Heart right ventricle (tissue), 16 donors: ENCODE measurements around the gene ARTN. TPM values are rescaled to one million over a fixed set of nuclear protein-coding genes. Genes with fewer than 3 reads are reported as not detected.

Experiments used
- ATAC-seq, 8 donors: fragments of 200-7000 bp; cut with Tn5 transposase; one replicate each; pipeline ENCODE4 v1.9.1; 2020; ENCODE audit warnings: mild to moderate bottlenecking in 8 of 8, moderate library complexity in 8 of 8, moderate number of reproducible peaks in 1 of 8
- DNase-seq, 2 donors: peaks; one replicate each; pipeline ENCODE4 v3.0.0-alpha.2; 2020
- H3K27ac ChIP-seq, 10 donors: fragments of 200-600 bp; sonication (generic) in 2 of 10; one replicate each; pipeline versions ENCODE4 v1.5.0 to v1.8.0; 2020 to 2022; ENCODE audit warnings: mild to moderate bottlenecking in 3 of 10
- H3K27me3 ChIP-seq, 7 donors: fragments of 200-600 bp; one replicate each; pipeline ENCODE4 v1.8.0; 2021 to 2022; ENCODE audit warnings: mild to moderate bottlenecking in 2 of 7
- H3K36me3 ChIP-seq, 9 donors: fragments of 200-600 bp; sonication (generic) in 1 of 9; one replicate each; pipeline versions ENCODE4 v1.5.0 to v1.8.0; 2020 to 2022; ENCODE audit warnings: mild to moderate bottlenecking in 2 of 9
- H3K4me1 ChIP-seq, 9 donors: fragments of 200-600 bp; sonication (generic) in 1 of 9; one replicate each; pipeline versions ENCODE4 v1.5.0 to v1.8.0; 2020 to 2022; ENCODE audit warnings: mild to moderate bottlenecking in 4 of 9
- H3K4me3 ChIP-seq, 10 donors: fragments of 200-600 bp; sonication (generic) in 2 of 10; one replicate each; pipeline versions ENCODE4 v1.5.0 to v1.8.0; 2020 to 2022; ENCODE audit warnings: mild to moderate bottlenecking in 7 of 10, moderate library complexity in 2 of 10
- H3K9me3 ChIP-seq, 11 donors: fragments of 200-600 bp in 10 of 11; sonication (generic) in 2 of 11; one replicate each; pipeline versions ENCODE4 v1.5.0 to v1.8.0; 2013 to 2022; ENCODE audit warnings: mild to moderate bottlenecking in 2 of 11, control low read depth in 1 of 11, moderate library complexity in 1 of 11
- CTCF ChIP-seq, 9 donors: fragments of 200-600 bp; sonication (generic) in 2 of 9; IDR thresholded peaks; one replicate each; pipeline versions ENCODE4 v1.5.0 to v1.8.0; 2021 to 2022; ENCODE audit warnings: antibody characterized with exemption in 9 of 9, mild to moderate bottlenecking in 5 of 9, moderate library complexity in 1 of 9
- WGBS, 2 donors: extraction: QIAGEN DNeasy Blood & Tissue Kit; methylation state at CpG; one replicate each; pipeline ENCODE4 v1.1.7; 2013; ENCODE audit warnings: inconsistent platforms in 1 of 2; 5-methylcytosine and 5-hydroxymethylcytosine counted together
- intact Hi-C, 10 donors: fragments of 100-400 bp; cut with DNase I; formaldehyde crosslinking; loops; one replicate each; pipeline versions ENCODE4 v1.11.1 to v1.14.2; 2022
- polyA plus RNA-seq, 2 donors: library from polyadenylated mRNA; stranded (reverse); fragments of 200-250 nt; gene quantifications; one replicate each; pipeline ENCODE4 v1.2.3, GENCODE V29; 2013
- total RNA-seq, 10 donors: library from RNA; stranded (reverse); fragmentation: NEBNext Ultra II Directional in 3 of 10; extraction: Animal tissue kit (Norgen Biotek cat#: 25700) in 3 of 10; gene quantifications; one replicate each; pipeline versions ENCODE4 v1.2.1 to v1.2.4, GENCODE V29; 2021 to 2023
- donor health status: Arrhythmogenic right ventricular cardiomyopathy.
- donor health status: ischemic (EF 13 %, LVEDD 7.1; RV severe dilation, severe dysfunction).
- donor health status: healthy with polysubstance abuse.
- donor health status: DM: no; HTN: yes; CAD: no.
- donor health status: DM: no; HTN: no; CAD: no.
- donor health status: ischemic (EF 25% LVEDD 6.9; RV normal size, moderate dysfunction).
- donor health status: ischemic (EF 25% LVEDD 5.7; RV mildly dilated, moderate dysfunction).
- donor health status: healthy.
- donor health status: DM: yes; HTN: yes; CAD: no.
- donor health status: Ischemic cardiomyopathy.
- donor health status: ischemic (EF 35%, LVEDD 5.7; RV mildly dilated, moderate dysfunction).
- donor health status: nonischemic (EF 11% LVEDD 7.7; RV severe dilation, severe dysfunction).
- donor health status: DM: yes; HTN: yes; CAD: no.
- donor health status: PGD.
- donor health status: ischemic (EF 29% LVEDD 5.4; RV normal size, mild dysfunction).
- donor health status: nonischemic (EF 23%, LVEDD 6.1; RV moderate dilation, normal function).

The ARTN gene
- total and polyA plus RNA-seq, 12 donors, result 0.44 to 1.5 (median 0.64) TPM; not detected in 6

DNA sequence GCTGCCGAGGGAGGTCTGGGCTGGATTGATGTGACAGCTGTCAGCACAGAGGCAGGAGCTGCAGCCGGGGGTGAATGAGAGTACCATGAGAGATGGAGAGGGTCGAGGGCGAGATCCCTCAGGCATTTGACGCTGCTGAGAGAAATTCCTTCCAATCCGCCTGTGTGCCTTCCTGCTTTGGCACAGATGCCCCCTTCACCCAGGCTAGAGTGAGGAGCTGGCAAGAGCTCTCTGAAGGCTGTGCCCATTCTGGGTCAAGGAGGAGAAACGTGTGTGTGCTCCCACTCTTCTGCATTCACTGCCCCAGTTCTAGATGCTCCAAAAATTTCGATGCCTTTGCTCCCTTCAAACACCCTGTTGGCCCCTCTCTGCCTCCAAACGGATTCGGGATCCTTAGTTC lies 4.8 kb downstream of the ARTN start:
- ATAC-seq (no peak), DNase-seq (no peak)
- TF ChIP-seq CTCF (IDR thresholded peaks at IDR 0.05), result no peak
- Histone ChIP-seq H3K27ac (no peak overlapping the region), H3K36me3 (no peaks in the 10 kb centered on the region), H3K9me3 (no peaks in the 10 kb centered on the region), H3K27me3 (peaks cover 0 to 34% (median 22%) of the 10 kb centered on the region in 7 donors), H3K4me1 (peaks cover 5 to 35% (median 18%) of the 10 kb centered on the region in 9 donors), H3K4me3 (no peak overlapping the region)
- intact Hi-C loops, result loop anchor here in 5 of 10 donors (5.0 to 10.0 kb wide), 3 partner anchors 176 to 414 kb away; partner anchors contain the start of gene PTPRF (in 1 of the 5)
- 77 to 80% methylated on average over 10 of the region's 10 CpGs for WGBS, 2 donors

DNA sequence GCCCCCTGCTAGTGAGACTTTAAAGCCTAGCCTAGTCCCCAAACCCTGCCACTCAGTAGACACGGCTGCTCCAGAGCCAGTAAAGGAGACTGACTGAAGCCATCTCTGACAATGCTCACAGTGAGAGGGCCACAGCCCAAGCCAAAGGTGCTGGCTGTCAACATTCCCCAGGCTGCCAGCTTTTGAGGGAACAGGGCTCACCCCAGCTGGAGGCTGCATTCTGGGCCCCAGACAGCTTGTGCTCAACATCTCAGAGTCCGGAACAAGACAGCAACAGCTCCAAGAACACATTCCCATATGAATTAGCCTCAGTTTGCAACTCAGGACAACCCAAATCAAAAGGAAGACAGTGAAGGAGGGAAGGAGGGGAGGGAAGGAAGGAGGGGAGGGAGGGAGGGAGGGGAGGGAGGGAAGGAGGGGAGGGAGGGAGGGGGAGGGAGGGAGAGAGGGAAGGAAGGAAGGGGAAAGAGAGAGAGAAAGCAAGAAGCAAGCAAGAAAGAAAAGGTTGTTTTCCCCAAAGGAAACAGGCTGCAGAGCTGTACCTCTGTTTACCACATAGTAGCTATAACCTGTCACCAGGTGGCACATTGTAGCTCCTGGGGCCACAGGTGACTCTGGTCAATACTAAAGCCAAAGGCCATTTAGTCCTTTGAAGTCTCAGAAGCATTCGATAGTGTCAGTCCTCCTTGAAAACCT lies 5.4 kb downstream of the ARTN start:
- peaks cover 0 to 3% (median 0%) of the 10 kb centered on the region in 9 donors for H3K36me3 ChIP-seq
- intact Hi-C loops, result loop anchor here in 5 of 10 donors (5.0 to 10.0 kb wide), 3 partner anchors 177 to 414 kb away; partner anchors contain the start of gene PTPRF (in 1 of the 5)
- no peak for TF ChIP-seq CTCF (IDR thresholded peaks at IDR 0.05)
- H3K27me3 ChIP-seq, result peaks cover 0 to 28% (median 17%) of the 10 kb centered on the region in 7 donors
- ATAC-seq, result peak in 6 of 8 donors; percentile 12 to 74 (median 43)
- peaks cover 0 to 29% (median 15%) of the 10 kb centered on the region in 9 donors for H3K4me1 ChIP-seq
- no peaks in the 10 kb centered on the region for H3K9me3 ChIP-seq
- H3K27ac ChIP-seq, result no peak overlapping the region
- H3K4me3 ChIP-seq, result no peak overlapping the region
- WGBS, 2 donors, result 54 to 57% methylated on average over 3 of the region's 3 CpGs
- peak in 1 of 2 donors; percentile 31 for DNase-seq

DNA sequence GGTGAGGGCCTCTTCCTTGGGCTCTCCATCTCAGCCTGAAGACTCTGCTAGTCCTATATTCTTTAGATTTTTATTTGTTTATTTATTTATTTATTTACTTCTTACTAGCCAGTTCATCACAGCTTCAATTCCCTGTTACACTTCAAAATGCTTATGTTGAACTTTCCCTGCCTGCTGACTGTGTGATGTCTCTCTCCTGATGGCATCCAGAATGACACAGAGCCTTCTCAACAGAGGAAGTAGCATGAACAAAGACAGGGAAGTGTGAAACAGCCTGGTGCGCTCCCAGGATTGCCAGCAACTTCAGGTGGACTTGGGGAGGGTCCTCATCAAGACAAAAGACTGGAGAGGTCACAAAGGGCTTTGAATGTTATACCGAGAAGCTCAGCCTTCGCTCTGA lies 8.8 kb downstream of the ARTN start:
- Histone ChIP-seq H3K27ac (no peak overlapping the region), H3K4me3 (no peak overlapping the region), H3K36me3 (peaks cover 0 to 7% (median 0%) of the 10 kb centered on the region in 9 donors), H3K4me1 (peaks cover 0 to 23% (median 16%) of the 10 kb centered on the region in 9 donors), H3K9me3 (no peaks in the 10 kb centered on the region), H3K27me3 (no peaks in the 10 kb centered on the region)
- no peak for TF ChIP-seq CTCF (IDR thresholded peaks at IDR 0.05)
- DNase-seq, result no peak
- no peak for ATAC-seq
- 87 to 89% methylated on average over 3 of the region's 3 CpGs for WGBS, 2 donors
- intact Hi-C loops, result no loop called here

GRCh38 chr1:43944860-43945259 lies 11.3 kb downstream of the ARTN start:
- ATAC-seq (no peak), DNase-seq (no peak)
- 93 to 95% methylated on average over 1 of the region's 1 CpG for WGBS, 2 donors
- Histone ChIP-seq H3K4me3 (no peak overlapping the region), H3K27me3 (no peaks in the 10 kb centered on the region), H3K27ac (no peak overlapping the region), H3K36me3 (peaks cover 0 to 12% (median 0%) of the 10 kb centered on the region in 9 donors), H3K9me3 (no peaks in the 10 kb centered on the region), H3K4me1 (peaks cover 16 to 45% (median 35%) of the 10 kb centered on the region in 9 donors)
- intact Hi-C loops, result loop anchor here in 1 of 10 donors (5.0 kb wide), 1 partner anchor 238 kb away; the partner anchor contains the start of gene ST3GAL3
- TF ChIP-seq CTCF (IDR thresholded peaks at IDR 0.05), result no peak
